HepG2 (cell line): ENCODE results near the gene EOGT. TPM values are rescaled to one million over a fixed set of nuclear protein-coding genes. Genes with fewer than 3 reads are reported as not detected.

Experiments used
- BCL6 ChIP-seq: IDR thresholded peaks from 2 replicates; pipeline ENCODE4 v1.6.1; 2016; ENCODE audit warnings: missing genetic modification reagents, missing compliant biosample characterization
- BRD4 ChIP-seq: sonication (generic); formaldehyde crosslinking; IDR thresholded peaks from 2 replicates; pipeline ENCODE4 v1.4.0; 2020; ENCODE audit warnings: missing genetic modification reagents
- CBX5 ChIP-seq: sonication (generic); formaldehyde crosslinking; IDR thresholded peaks from 2 replicates; pipeline ENCODE4 v1.4.0; 2020; ENCODE audit warnings: missing genetic modification reagents, borderline replicate concordance
- CCAR2 ChIP-seq: fragments of 200-400 bp; formaldehyde crosslinking; optimal IDR thresholded peaks from 2 replicates; pipeline ENCODE3; 2018; ENCODE audit warnings: low read depth, mild to moderate bottlenecking, low read length, moderate library complexity
- GABPB1 ChIP-seq: IDR thresholded peaks from 2 replicates; pipeline ENCODE4 v1.6.1; 2016; ENCODE audit warnings: mild to moderate bottlenecking, missing genetic modification reagents, moderate library complexity, missing compliant biosample characterization
- MEF2D ChIP-seq: sonication (generic); formaldehyde crosslinking; IDR thresholded peaks from 2 replicates; pipeline ENCODE4 v1.5.1; 2020; ENCODE audit warnings: mild to moderate bottlenecking, missing genetic modification reagents
- NCOA1 ChIP-seq: sonication (generic); formaldehyde crosslinking; IDR thresholded peaks from 2 replicates; pipeline ENCODE4 v1.9.0; 2021; ENCODE audit warnings: missing genetic modification reagents
- NFE2 ChIP-seq: sonication (generic); formaldehyde crosslinking; IDR thresholded peaks from 2 replicates; pipeline ENCODE4 v1.4.0; 2020; ENCODE audit warnings: missing genetic modification reagents
- NR2C2 ChIP-seq: sonication (generic); formaldehyde crosslinking; IDR thresholded peaks from 2 replicates; pipeline ENCODE4 v1.4.0; 2020; ENCODE audit warnings: missing genetic modification reagents, mild to moderate bottlenecking, moderate library complexity, borderline replicate concordance
- PLRG1 ChIP-seq: fragments of 450-650 bp; conservative IDR thresholded peaks from 2 replicates; pipeline ENCODE4 v1.6.1; 2016
- PRPF4 ChIP-seq: fragments of 200-400 bp; formaldehyde crosslinking; IDR thresholded peaks from 2 replicates; pipeline ENCODE4 v1.6.1; 2016; ENCODE audit warnings: low read length, low read depth; ENCODE audit not compliant: poor library complexity, severe bottlenecking
- REL ChIP-seq: sonication (generic); formaldehyde crosslinking; conservative IDR thresholded peaks from 2 replicates; pipeline ENCODE4 v1.8.0; 2022; ENCODE audit warnings: mild to moderate bottlenecking, missing genetic modification reagents, moderate library complexity
- RFXAP ChIP-seq: sonication (generic); formaldehyde crosslinking; IDR thresholded peaks from 2 replicates; pipeline ENCODE4 v1.4.0; 2020; ENCODE audit warnings: missing genetic modification reagents, borderline replicate concordance
- SIX4 ChIP-seq: sonication (generic); formaldehyde crosslinking; IDR thresholded peaks from 2 replicates; pipeline ENCODE4 v1.4.0; 2020; ENCODE audit warnings: missing genetic modification reagents
- SSRP1 ChIP-seq: IDR thresholded peaks from 2 replicates; pipeline ENCODE4 v1.6.1; 2016; ENCODE audit warnings: control low read depth
- ZFP90 ChIP-seq: sonication (generic); formaldehyde crosslinking; IDR thresholded peaks from 2 replicates; pipeline ENCODE4 v1.8.0; 2022; ENCODE audit warnings: missing genetic modification reagents, mild to moderate bottlenecking, inconsistent platforms, borderline replicate concordance
- ZMYM2 ChIP-seq: sonication (generic); formaldehyde crosslinking; IDR thresholded peaks from 2 replicates; pipeline ENCODE4 v1.8.0; 2022; ENCODE audit warnings: mild to moderate bottlenecking, missing genetic modification reagents
- ZNF20 ChIP-seq: sonication (generic); formaldehyde crosslinking; IDR thresholded peaks from 2 replicates; pipeline ENCODE4 v1.4.0; 2020; ENCODE audit warnings: mild to moderate bottlenecking, moderate library complexity, missing genetic modification reagents
- ZNF205 ChIP-seq: IDR thresholded peaks from 2 replicates; pipeline ENCODE4 v1.6.1; 2018; ENCODE audit warnings: missing biosample characterization, missing genetic modification reagents
- ZNF460 ChIP-seq: sonication (generic); formaldehyde crosslinking; IDR thresholded peaks from 2 replicates; pipeline ENCODE4 v1.5.1; 2020; ENCODE audit warnings: missing genetic modification reagents, mild to moderate bottlenecking, borderline replicate concordance
- ZNF510 ChIP-seq: sonication (generic); formaldehyde crosslinking; IDR thresholded peaks from 2 replicates; pipeline ENCODE4 v1.4.0; 2020; ENCODE audit warnings: low read depth, mild to moderate bottlenecking, missing genetic modification reagents
- ZNF629 ChIP-seq: sonication (generic); formaldehyde crosslinking; conservative IDR thresholded peaks from 2 replicates; pipeline ENCODE4 v1.5.0; 2020; ENCODE audit warnings: missing genetic modification reagents
- ZNF724P ChIP-seq: sonication (generic); formaldehyde crosslinking; IDR thresholded peaks from 2 replicates; pipeline ENCODE4 v1.8.0; 2022; ENCODE audit warnings: missing genetic modification reagents, borderline replicate concordance
- ZNF780A ChIP-seq: sonication (generic); formaldehyde crosslinking; IDR thresholded peaks from 2 replicates; pipeline ENCODE4 v1.8.0; 2022; ENCODE audit warnings: mild to moderate bottlenecking, missing genetic modification reagents, moderate library complexity
- polyA plus RNA-seq, 8 experiments: library from polyadenylated mRNA; depleted of rRNA in 3 of 8; stranded (reverse) in 7 of 8; unstranded in 1 of 8; fragments of >200 nt; fragmentation: Illumina TruSeq in 4 of 8; extraction: Trizol in 4 of 8; gene quantifications; 2 replicates each; pipeline versions ENCODE4 v1.2.1 to v1.2.3, GENCODE V29; 2011 to 2016; ENCODE audit warnings: low read depth in 4 of 8, missing spikeins in 1 of 8, mixed read lengths in 1 of 8; ENCODE audit not compliant: insufficient read depth in 1 of 8
- total RNA-seq, 5 experiments: library from RNA; depleted of rRNA; stranded (reverse); fragments of >200 nt; fragmentation: Illumina TruSeq; extraction: Trizol; gene quantifications; 2 replicates each; pipeline ENCODE4 v1.2.3, GENCODE V29; 2016; ENCODE audit warnings: low read depth in 1 of 5
- TF ChIP-seq, protein P1 (sequence below): sonication (generic); formaldehyde crosslinking; IDR thresholded peaks from 2 replicates; pipeline ENCODE4 v1.4.0; 2020; ENCODE audit warnings: mild to moderate bottlenecking, missing genetic modification reagents
- TF ChIP-seq, protein P2 (sequence below): sonication (generic); formaldehyde crosslinking; IDR thresholded peaks from 2 replicates; pipeline ENCODE4 v1.4.0; 2020; ENCODE audit warnings: mild to moderate bottlenecking, missing genetic modification reagents, borderline replicate concordance
- TF ChIP-seq, protein P3 (sequence below): IDR thresholded peaks from 2 replicates; pipeline ENCODE4 v1.6.1; 2016; ENCODE audit warnings: low read depth

Gene EOGT
- total and polyA plus RNA-seq, 2 of the 13 experiments (the other 11 are each of a cell fraction or from before 2014, with no cell fraction given), result 4.5 to 18.6 TPM

DNA sequence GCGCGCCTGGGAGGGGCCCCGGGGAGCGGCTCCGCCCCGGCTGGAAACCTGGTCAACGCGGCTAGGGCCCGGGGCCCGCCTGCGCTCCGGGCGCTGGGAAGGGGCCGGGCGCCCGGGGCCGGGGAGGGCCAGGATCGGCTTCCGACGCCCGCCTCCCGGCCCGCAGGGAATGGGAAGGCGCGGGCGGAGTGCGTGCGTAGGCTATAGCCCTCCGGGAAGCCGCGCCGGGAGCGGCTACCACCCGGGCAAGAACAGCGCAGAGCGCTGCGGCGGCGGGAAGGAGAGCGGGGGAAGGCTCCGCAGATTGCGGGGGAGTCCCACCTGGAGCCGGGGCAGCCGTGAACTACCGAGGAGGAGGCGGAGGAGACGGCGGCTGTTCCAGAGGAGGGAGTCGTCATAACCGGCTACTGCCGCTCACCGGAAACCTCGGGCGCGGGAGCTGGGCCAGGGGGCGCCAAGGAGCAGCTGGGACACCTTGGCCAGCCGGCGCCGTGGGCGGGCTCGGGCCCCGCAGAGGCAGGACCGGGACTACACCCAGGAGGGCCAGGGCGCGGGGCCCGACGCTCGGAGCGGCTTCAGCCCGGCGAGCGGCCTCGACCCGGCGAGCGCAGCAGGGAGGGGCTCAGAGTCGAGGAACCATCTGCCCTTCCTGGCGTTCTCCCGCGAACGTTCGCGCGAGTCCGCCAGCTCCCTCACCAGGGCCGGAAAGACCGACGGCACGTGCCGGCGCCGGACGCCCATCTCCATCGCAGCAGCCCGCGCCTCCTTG lies at the start of gene EOGT (continued):
- TF ChIP-seq, protein P1, sequence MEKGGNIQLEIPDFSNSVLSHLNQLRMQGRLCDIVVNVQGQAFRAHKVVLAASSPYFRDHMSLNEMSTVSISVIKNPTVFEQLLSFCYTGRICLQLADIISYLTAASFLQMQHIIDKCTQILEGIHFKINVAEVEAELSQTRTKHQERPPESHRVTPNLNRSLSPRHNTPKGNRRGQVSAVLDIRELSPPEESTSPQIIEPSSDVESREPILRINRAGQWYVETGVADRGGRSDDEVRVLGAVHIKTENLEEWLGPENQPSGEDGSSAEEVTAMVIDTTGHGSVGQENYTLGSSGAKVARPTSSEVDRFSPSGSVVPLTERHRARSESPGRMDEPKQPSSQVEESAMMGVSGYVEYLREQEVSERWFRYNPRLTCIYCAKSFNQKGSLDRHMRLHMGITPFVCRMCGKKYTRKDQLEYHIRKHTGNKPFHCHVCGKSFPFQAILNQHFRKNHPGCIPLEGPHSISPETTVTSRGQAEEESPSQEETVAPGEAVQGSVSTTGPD (CRISPR knock-in tag), result 0 out of 2 replicates have a peak, but pooled peaks have one; percentile 31
- TF ChIP-seq REL (CRISPR knock-in tag) (no peak), CBX5 (CRISPR knock-in tag) (0 out of 2 replicates have a peak, but pooled peaks have one; percentile 22), NCOA1 (CRISPR knock-in tag) (0 out of 2 replicates have a peak, but pooled peaks have one; percentile 30), SSRP1 (no peak), NFE2 (CRISPR knock-in tag) (no peak), GABPB1 (peak; percentile 91), BRD4 (CRISPR knock-in tag) (no peak), SIX4 (CRISPR knock-in tag) (no peak), PRPF4 (no peak), MEF2D (CRISPR knock-in tag) (peak; percentile 13; the same call in 1 of the 2 replicates), BCL6 (no peak), ZNF460 (CRISPR knock-in tag) (no peak), ZNF205 (CRISPR knock-in tag) (peak; percentile 82; the same call in 1 of the 2 replicates), PLRG1 (no peak), ZNF780A (0 out of 2 replicates have a peak, but pooled peaks have one; percentile 37), ZFP90 (CRISPR knock-in tag) (peak; percentile 85), CCAR2 (no peak), ZNF20 (CRISPR knock-in tag) (0 out of 2 replicates have a peak, but pooled peaks have one; percentile 75), ZNF510 (CRISPR knock-in tag) (no peak), ZNF629 (0 out of 2 replicates have a peak, but pooled peaks have one; percentile 1), ZNF724P (CRISPR knock-in tag) (peak; percentile 79), NR2C2 (CRISPR knock-in tag) (peak; percentile 43; the same call in 1 of the 2 replicates), RFXAP (CRISPR knock-in tag) (peak; percentile 32; the same call in 1 of the 2 replicates), ZMYM2 (CRISPR knock-in tag) (no peak)
- TF ChIP-seq, protein P2, sequence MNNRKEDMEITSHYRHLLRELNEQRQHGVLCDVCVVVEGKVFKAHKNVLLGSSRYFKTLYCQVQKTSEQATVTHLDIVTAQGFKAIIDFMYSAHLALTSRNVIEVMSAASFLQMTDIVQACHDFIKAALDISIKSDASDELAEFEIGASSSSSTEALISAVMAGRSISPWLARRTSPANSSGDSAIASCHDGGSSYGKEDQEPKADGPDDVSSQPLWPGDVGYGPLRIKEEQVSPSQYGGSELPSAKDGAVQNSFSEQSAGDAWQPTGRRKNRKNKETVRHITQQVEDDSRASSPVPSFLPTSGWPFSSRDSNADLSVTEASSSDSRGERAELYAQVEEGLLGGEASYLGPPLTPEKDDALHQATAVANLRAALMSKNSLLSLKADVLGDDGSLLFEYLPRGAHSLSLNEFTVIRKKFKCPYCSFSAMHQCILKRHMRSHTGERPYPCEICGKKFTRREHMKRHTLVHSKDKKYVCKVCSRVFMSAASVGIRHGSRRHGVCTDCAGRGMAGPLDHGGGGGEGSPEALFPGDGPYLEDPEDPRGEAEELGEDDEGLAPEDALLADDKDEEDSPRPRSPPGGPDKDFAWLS, result no peak
- TF ChIP-seq, protein P3, sequence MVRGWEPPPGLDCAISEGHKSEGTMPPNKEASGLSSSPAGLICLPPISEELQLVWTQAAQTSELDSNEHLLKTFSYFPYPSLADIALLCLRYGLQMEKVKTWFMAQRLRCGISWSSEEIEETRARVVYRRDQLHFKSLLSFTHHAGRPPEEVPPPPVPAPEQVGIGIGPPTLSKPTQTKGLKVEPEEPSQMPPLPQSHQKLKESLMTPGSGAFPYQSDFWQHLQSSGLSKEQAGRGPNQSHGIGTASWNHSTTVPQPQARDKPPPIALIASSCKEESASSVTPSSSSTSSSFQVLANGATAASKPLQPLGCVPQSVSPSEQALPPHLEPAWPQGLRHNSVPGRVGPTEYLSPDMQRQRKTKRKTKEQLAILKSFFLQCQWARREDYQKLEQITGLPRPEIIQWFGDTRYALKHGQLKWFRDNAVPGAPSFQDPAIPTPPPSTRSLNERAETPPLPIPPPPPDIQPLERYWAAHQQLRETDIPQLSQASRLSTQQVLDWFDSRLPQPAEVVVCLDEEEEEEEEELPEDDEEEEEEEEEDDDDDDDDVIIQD, result no peak
